Fibroblast of skin of abdomen (primary cell): Measurements from ENCODE around the gene SLC16A10.

Experiments used
- DNase-seq: peaks from one replicate; pipeline ENCODE4 v3.0.0-alpha.2; 2013

Gene SLC16A10

DNA sequence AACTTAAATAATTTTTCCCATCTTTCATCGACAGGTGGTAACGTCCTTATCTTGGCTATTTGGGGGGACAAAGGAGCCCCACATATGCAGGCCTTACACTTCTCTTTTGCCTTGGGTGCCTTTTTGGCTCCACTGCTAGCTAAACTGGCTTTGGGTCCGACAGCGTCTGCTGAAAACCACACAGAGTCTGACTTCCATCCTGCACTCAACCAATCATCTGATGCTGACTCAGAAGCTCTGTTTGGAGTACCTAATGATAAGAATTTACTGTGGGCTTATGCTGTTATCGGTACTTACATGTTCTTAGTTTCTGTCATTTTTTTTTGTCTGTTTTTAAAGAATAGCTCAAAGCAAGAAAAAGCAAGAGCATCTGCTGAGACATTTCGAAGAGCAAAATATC is 178.5 kb downstream of the SLC16A10 start:
- DNase-seq, result peak; percentile 14

- no peak for DNase-seq
Measured at GRCh38 chr6:111266276-111266675, 179.0 kb downstream of the SLC16A10 start.

DNA sequence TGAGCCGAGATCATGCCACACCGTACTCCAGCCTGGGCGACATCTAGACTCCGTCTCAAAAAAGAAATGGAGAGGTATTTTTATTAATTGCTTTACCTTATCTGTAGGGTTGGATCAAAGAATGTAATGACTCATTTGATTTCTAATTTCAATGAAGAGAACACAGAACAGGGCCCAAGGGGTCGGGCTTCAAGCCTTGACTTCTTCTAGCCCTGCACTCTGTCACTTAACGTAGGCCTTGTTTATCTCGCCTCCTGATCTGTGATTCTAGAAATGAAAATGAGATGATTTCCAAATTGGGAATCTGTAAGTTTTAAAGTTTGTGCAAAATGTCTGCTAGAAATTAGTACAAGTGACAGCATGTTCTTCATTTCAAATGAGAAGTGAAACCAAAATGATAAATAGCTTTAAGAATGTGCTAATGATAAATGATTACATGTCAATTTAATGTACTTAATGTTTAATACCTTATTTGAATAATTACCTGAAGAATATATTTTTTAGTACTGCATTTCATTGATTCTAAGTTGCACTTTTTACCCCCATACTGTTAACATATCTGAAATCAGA is 180.5 kb downstream of the SLC16A10 start:
- no peak for DNase-seq

DNA sequence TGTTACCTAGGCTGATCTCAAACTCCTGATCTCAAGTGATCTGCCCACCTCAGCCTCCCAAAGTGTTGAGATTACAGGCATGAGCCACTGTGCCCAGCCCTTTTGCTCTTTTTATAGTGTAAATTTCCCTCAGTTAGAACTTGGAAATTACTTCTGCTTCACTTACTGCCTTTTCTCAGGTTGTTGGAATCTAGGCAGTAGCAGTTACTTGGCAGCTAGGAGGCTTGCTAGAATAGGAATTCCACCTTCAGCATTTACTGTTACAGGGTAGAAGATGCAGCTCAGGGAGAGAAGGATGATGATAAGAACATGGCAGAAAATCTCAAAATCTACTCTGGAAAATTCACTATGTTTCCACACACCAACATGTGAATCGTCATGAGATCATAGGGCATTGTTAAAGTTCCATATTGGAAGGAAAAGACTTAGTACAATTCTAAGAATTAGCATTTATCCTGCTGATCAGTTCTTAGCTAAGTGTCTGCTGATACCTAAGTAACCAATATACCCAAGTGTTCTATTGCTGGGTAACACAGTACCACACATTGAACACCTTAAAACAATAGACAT is 182.2 kb downstream of the SLC16A10 start:
- no peak for DNase-seq

GRCh38 chr6:111270121-111270520 is 182.8 kb downstream of the SLC16A10 start:
- DNase-seq, result no peak

DNA sequence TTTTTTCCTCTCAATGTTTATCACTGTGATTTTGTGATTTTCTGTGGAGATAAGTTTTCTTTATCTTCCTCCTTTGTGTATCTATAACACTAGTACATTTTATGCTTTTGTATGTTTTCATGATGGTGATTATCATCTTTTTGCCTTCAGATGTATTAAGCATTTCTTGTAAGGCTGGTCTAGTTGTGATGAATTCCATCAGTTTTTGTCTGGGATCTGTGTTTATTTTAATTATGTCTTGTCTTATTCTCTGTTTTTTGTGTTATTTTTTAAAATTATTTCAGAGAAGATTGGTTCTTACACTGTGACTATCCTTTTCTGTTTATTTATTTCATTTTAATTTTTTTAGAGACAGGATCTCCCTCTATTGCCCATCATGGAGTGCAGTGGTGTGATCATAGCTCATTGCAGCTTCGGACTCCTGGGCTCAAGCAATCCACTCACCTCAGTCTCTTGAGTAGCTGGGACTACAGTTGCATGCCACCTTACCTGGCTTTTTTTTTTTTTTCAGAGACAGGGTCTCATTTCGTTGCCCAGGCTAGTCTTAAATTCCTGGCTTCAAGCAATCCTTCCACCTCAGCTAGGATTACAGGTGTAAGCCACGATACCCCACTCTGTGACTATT is 187.4 kb downstream of the SLC16A10 start:
- no peak for DNase-seq

DNA sequence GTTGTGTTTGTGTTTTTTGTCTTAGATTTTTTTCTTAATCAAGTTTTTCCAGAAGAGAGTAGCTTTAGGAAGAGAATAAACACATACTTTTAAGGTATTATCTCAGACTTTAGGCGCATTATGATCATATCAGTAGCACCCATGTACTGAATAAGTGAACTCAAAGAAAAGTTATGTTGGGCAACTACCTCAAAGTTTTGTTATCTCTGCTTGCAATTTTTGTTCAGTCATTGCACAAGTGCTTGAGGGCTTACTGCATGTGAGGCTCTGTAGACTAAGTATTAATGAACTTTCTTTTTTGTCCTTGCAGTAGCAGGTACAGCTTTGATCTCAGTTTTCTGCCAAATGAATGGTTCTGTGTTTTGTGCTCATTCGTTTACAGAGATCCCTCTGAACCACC is 189.0 kb downstream of the SLC16A10 start:
- no peak for DNase-seq

GRCh38 chr6:111276736-111277135 is 189.4 kb downstream of the SLC16A10 start:
- DNase-seq, result no peak

- no peak for DNase-seq
Measured at GRCh38 chr6:111277819-111278218, 190.5 kb downstream of the SLC16A10 start.

DNA sequence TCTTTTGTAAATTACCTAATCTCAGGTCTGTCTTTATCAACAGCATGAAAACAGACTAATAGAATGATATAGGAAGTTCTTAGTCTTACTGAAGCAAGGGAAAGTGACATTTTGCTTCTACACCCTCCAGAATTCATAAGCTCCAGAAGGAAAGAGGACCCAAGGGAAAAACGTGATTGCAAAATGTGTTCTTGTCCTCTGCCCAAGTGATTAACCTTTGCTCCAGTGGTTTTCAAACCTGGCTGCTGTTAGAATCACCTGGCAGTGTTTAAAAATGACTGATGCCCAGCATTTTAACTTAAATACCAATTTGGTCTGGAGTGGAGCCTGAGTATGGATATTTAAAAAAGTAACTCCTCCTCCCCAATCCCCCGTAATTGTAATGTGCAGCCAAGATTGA is 191.4 kb downstream of the SLC16A10 start:
- DNase-seq, result no peak

GRCh38 chr6:111280445-111280955 is 193.2 kb downstream of the SLC16A10 start:
- peak; percentile 38 for DNase-seq
